Lower leg skin (tissue), 3 donors: ENCODE data around the gene ADM5.
A peak's percentile ranks its signal among the peaks of the same experiment; 100 is the strongest.

Experiments
- CTCF ChIP-seq, 3 donors: fragments of 450-650 bp; IDR thresholded peaks; one replicate each; pipeline ENCODE4 v1.5.1; 2016; ENCODE audit warnings: antibody characterized with exemption in 3 of 3, mild to moderate bottlenecking in 3 of 3, moderate library complexity in 2 of 3
- POLR2A ChIP-seq, 2 donors: fragments of 450-650 bp; IDR thresholded peaks; one replicate each; pipeline ENCODE4 v1.6.1; 2016 to 2017; ENCODE audit warnings: antibody characterized with exemption in 2 of 2, mild to moderate bottlenecking in 1 of 2, moderate library complexity in 1 of 2

GRCh38 chr19:49672131-49672919 is 17.1 kb upstream of the ADM5 start:
- TF ChIP-seq CTCF (IDR thresholded peaks at IDR 0.05) (peak in 1 of 3 donors; percentile 75), POLR2A (IDR thresholded peaks at IDR 0.05) (no peak)
